K562 (cell line): ENCODE results near the gene AGAP4. TPM values are rescaled to one million over a fixed set of nuclear protein-coding genes. Genes with fewer than 3 reads are reported as not detected.
A peak's percentile ranks its signal among the peaks of the same experiment; 100 is the strongest.

Source experiments
- ATAC-seq: fragments of 200-7000 bp; cut with Tn5 transposase; 3 replicates; pipeline ENCODE4 v1.9.1; 2020; ENCODE audit warnings: moderate library complexity
- BruUV-seq: library from RNA; stranded (reverse); fragments of 400-500 nt; replicated peaks from 2 replicates; lab custom pipeline; 2021; lab: Mats Ljungman, UMichigan
- CTCF ChIA-PET: fragments of 300-600 bp; formaldehyde crosslinking; extraction: SDS; loops from one replicate; lab custom pipeline; 2021; ENCODE audit warnings: low intra/inter-chr PET ratio; lab: Yijun Ruan, JAX
- POLR2A ChIA-PET: fragments of 300-600, 350-650 bp; sonication (Branson Sonifier 250); formaldehyde crosslinking; extraction: SDS; loops from one replicate; lab custom pipeline; 2021; ENCODE audit warnings: antibody characterized with exemption, inconsistent platforms; lab: Yijun Ruan, JAX
- DNase-seq, 4 experiments: peaks; one replicate each; pipeline versions ENCODE4 v3.0.0 to v3.0.0-alpha.2; 2011 to 2018; ENCODE audit warnings: low spot score in 3 of 4, mixed read lengths in 3 of 4; ENCODE audit errors: extremely low read depth in 1 of 4
- FAIRE-seq: peaks from 2 replicates; lab custom pipeline; 2011; peaks lifted over from hg19 to GRCh38; lab: Jason Lieb, UNC
- H2AFZ ChIP-seq: 2 replicates; pipeline ENCODE4 v1.6.0; 2011; ENCODE audit warnings: low read depth, low read length, control low read depth, inconsistent platforms
- H3K27ac ChIP-seq: fragments of 200-600 bp; 3 replicates; pipeline ENCODE4 v1.8.0; 2011; ENCODE audit warnings: low read depth, mild to moderate bottlenecking, control low read depth, inconsistent platforms, low read length, moderate library complexity, mixed read lengths; ENCODE audit errors: extremely low read depth
- H3K27me3 ChIP-seq, 2 experiments: fragments of 300-600 bp in 1 of 2; 2 replicates in 1 of 2; 3 replicates in 1 of 2; pipeline versions ENCODE4 v1.6.0 to v1.8.0; 2011; ENCODE audit warnings: inconsistent platforms in 2 of 2, low read length in 2 of 2, mild to moderate bottlenecking in 1 of 2, mixed read lengths in 1 of 2, moderate library complexity in 1 of 2; ENCODE audit not compliant: control insufficient read depth in 2 of 2, insufficient read depth in 2 of 2
- H3K36me3 ChIP-seq: fragments of 300-600 bp; 3 replicates; pipeline ENCODE4 v1.8.0; 2011; ENCODE audit warnings: mild to moderate bottlenecking, low read length, inconsistent platforms; ENCODE audit not compliant: control insufficient read depth, insufficient read depth
- H3K4me1 ChIP-seq, 2 experiments: fragments of 200-600 bp in 1 of 2; replicated peaks in 1 of 2; 2 replicates in 1 of 2; 3 replicates in 1 of 2; pipeline versions ENCODE4 v1.5.1 to v1.8.0; 2011; ENCODE audit warnings: inconsistent platforms in 2 of 2, low read length in 2 of 2, mild to moderate bottlenecking in 1 of 2, mixed read lengths in 1 of 2, moderate library complexity in 1 of 2; ENCODE audit not compliant: control insufficient read depth in 2 of 2, insufficient read depth in 2 of 2
- H3K4me2 ChIP-seq: 2 replicates; pipeline ENCODE4 v1.6.1; 2011; ENCODE audit warnings: low read length, control low read depth, inconsistent platforms, mixed read lengths; ENCODE audit not compliant: insufficient read depth
- H3K4me3 ChIP-seq: fragments of 200-600 bp; sonication (generic), shearing (Covaris generic); 2 replicates; pipeline ENCODE4 v1.5.1; 2016; ENCODE audit warnings: control low read depth, inconsistent platforms
- H3K79me2 ChIP-seq: fragments of 200-600 bp; 3 replicates; pipeline ENCODE4 v1.8.0; 2011; ENCODE audit warnings: low read length, inconsistent platforms; ENCODE audit not compliant: control insufficient read depth, insufficient read depth
- H3K9ac ChIP-seq, 2 experiments: 2 replicates each; pipeline versions ENCODE4 v1.6.0 to v1.6.1; 2011; ENCODE audit warnings: low read depth in 2 of 2, low read length in 2 of 2, control low read depth in 1 of 2, inconsistent platforms in 1 of 2, mild to moderate bottlenecking in 1 of 2, mixed read lengths in 1 of 2; ENCODE audit not compliant: insufficient read depth in 1 of 2
- H3K9me1 ChIP-seq: one replicate; pipeline ENCODE4 v1.6.0; 2011; ENCODE audit warnings: inconsistent platforms, mild to moderate bottlenecking, low read length, moderate library complexity; ENCODE audit not compliant: control insufficient read depth, insufficient read depth
- H3K9me3 ChIP-seq: replicated peaks from 2 replicates; pipeline ENCODE4 v1.5.1; 2011; ENCODE audit warnings: low read depth, low read length, inconsistent platforms; ENCODE audit not compliant: control insufficient read depth, insufficient read depth
- H4K20me1 ChIP-seq: replicated peaks from 2 replicates; pipeline ENCODE4 v1.6.1; 2011; ENCODE audit warnings: low read length, inconsistent platforms, mixed read lengths; ENCODE audit not compliant: control insufficient read depth, insufficient read depth
- ARID1B ChIP-seq: fragments of 450-650 bp; IDR thresholded peaks from 2 replicates; pipeline ENCODE4 v1.6.1; 2016; ENCODE audit warnings: antibody characterized with exemption, mild to moderate bottlenecking, inconsistent platforms
- CEBPG ChIP-seq, 3 experiments: fragments of 200-800 bp in 1 of 3; sonication (Bioruptor generic) in 1 of 3; sonication (generic) in 1 of 3; formaldehyde crosslinking in 1 of 3; IDR thresholded peaks in 2 of 3; conservative IDR thresholded peaks in 1 of 3; 2 replicates each; pipeline versions ENCODE4 v1.6.1 to v1.8.0; 2016 to 2022; ENCODE audit warnings: missing compliant biosample characterization in 2 of 3, missing genetic modification characterization in 2 of 3, mild to moderate bottlenecking in 1 of 3, missing genetic modification reagents in 1 of 3
- CTCF ChIP-seq, 3 experiments: IDR thresholded peaks in 2 of 3; conservative IDR thresholded peaks in 1 of 3; 2 replicates each; pipeline ENCODE4 v1.5.1; 2011 to 2012; ENCODE audit warnings: low read length in 3 of 3, mild to moderate bottlenecking in 3 of 3, control low read depth in 2 of 3, improper control_type of control experiment in 1 of 3, inconsistent platforms in 1 of 3, low read depth in 1 of 3, mixed read lengths in 1 of 3, moderate library complexity in 1 of 3; ENCODE audit not compliant: insufficient read depth in 2 of 3
- RAD21 ChIP-seq, 2 experiments: fragments of 250-450 bp in 1 of 2; fragments of 450-650 bp in 1 of 2; sonication (Bioruptor Pico) in 1 of 2; formaldehyde crosslinking in 1 of 2; IDR thresholded peaks in 1 of 2; conservative IDR thresholded peaks in 1 of 2; 2 replicates each; pipeline versions ENCODE4 v1.4.0 to v1.8.0; 2020 to 2022; ENCODE audit warnings: mild to moderate bottlenecking in 2 of 2, moderate library complexity in 1 of 2
- REST ChIP-seq, 2 experiments: fragments of 450-650 bp; formaldehyde crosslinking in 1 of 2; IDR thresholded peaks; 2 replicates each; pipeline versions ENCODE4 v1.4.0 to v1.6.1; 2014 to 2020; ENCODE audit warnings: mild to moderate bottlenecking in 2 of 2, borderline replicate concordance in 1 of 2, low read depth in 1 of 2
- THRB ChIP-seq: fragments of 450-650 bp; formaldehyde crosslinking; conservative IDR thresholded peaks from 2 replicates; pipeline ENCODE4 v1.4.0; 2022; ENCODE audit warnings: mild to moderate bottlenecking, missing genetic modification characterization
- ZNF232 ChIP-seq: sonication (generic); formaldehyde crosslinking; IDR thresholded peaks from 2 replicates; pipeline ENCODE4 v1.8.0; 2022; ENCODE audit warnings: mild to moderate bottlenecking, missing genetic modification reagents
- ZNF778 ChIP-seq: fragments of 450-650 bp; formaldehyde crosslinking; IDR thresholded peaks from 2 replicates; pipeline ENCODE4 v1.4.0; 2020; ENCODE audit warnings: mild to moderate bottlenecking, moderate library complexity
- WGBS: fragments of 100-300 bp; shearing (Covaris generic); methylation state at CpG from one replicate; pipeline ENCODE4 v1.1.6; 2016; ENCODE audit warnings: low coverage, mixed read lengths; ENCODE audit not compliant: insufficient coverage; ENCODE audit errors: missing lambda C conversion rate; 5-methylcytosine and 5-hydroxymethylcytosine counted together
- in situ Hi-C: fragments of 300-500 bp; cut with MboI; formaldehyde crosslinking; loops from 4 replicates; pipeline ENCODE4 v1.15.0; 2018; ENCODE audit warnings: inconsistent platforms, mixed read lengths
- intact Hi-C: fragments of 100-400 bp; cut with micrococcal nuclease; formaldehyde crosslinking; loops from 2 replicates; pipeline ENCODE4 v1.14.2; 2022
- polyA plus RNA-seq, 8 experiments: library from polyadenylated mRNA; depleted of rRNA in 4 of 8; stranded (reverse) in 5 of 8; unstranded in 3 of 8; fragments of >200 nt; fragmentation: Nextera tagmentation in 2 of 8; fragmentation: Illumina TruSeq in 1 of 8; extraction: Ambion mirVana in 2 of 8; extraction: Trizol in 1 of 8; gene quantifications; 2 replicates each; pipeline versions ENCODE4 v1.2.1 to v1.2.3, GENCODE V29; 2011 to 2014; ENCODE audit warnings: inconsistent platforms in 1 of 8, missing spikeins in 1 of 8
- total RNA-seq, 7 experiments: library from RNA; depleted of rRNA in 6 of 7; stranded (reverse); fragments of >200 nt in 6 of 7; fragmentation: Illumina TruSeq in 2 of 7; extraction: Trizol in 2 of 7; gene quantifications; 2 replicates each; pipeline versions ENCODE4 v1.2.1 to v1.2.3, GENCODE V29; 2011 to 2021; ENCODE audit warnings: low replicate concordance in 1 of 7

Gene AGAP4
- total and polyA plus RNA-seq, 9 of the 15 experiments (the other 6 are each of a cell fraction or from before 2014, with no cell fraction given), result 1.5 to 41.6 (median 15.1) TPM

GRCh38 chr10:45809837-45810236 lies 37.5 kb downstream of the AGAP4 start:
- POLR2A ChIA-PET, result no interaction called here
- no peaks in the 10 kb centered on the region for H3K27me3 ChIP-seq
- H2AFZ ChIP-seq, result no peak overlapping the region
- ATAC-seq (peak; percentile 67), DNase-seq (peak in 2 of 4 experiments; percentile 17 to 26), FAIRE-seq (no peak)
- no peak overlapping the region for H3K9ac ChIP-seq
- H3K4me2 ChIP-seq, result no peak overlapping the region
- CTCF ChIA-PET, result no interaction called here
- BruUV-seq, result no TSS peak
- intact Hi-C loops, result loop anchor here (5.0 to 10.0 kb wide), 2 partner anchors 212 to 565 kb away; no protein-coding TSS in a partner anchor
- H4K20me1 ChIP-seq, result no peaks in the 10 kb centered on the region
- no peaks in the 10 kb centered on the region for H3K79me2 ChIP-seq
- in situ Hi-C loops, result loop anchor here (25.0 kb wide), 1 partner anchor 127 kb away; no protein-coding TSS in a partner anchor
- no peaks in the 10 kb centered on the region for H3K9me1 ChIP-seq
- H3K36me3 ChIP-seq, result no peaks in the 10 kb centered on the region
- WGBS, result 20% methylated on average over 4 of the region's 4 CpGs
- H3K4me3 ChIP-seq, result no peak overlapping the region
- H3K4me1 ChIP-seq, result peaks cover 0 to 2% of the 10 kb centered on the region in 2 experiments; a peak in 2 of 5 replicates
- no peaks in the 10 kb centered on the region for H3K9me3 ChIP-seq
- no peak overlapping the region for H3K27ac ChIP-seq
- TF ChIP-seq RAD21 (CRISPR knock-in tag; conservative IDR thresholded peaks at IDR 0.05 in 1 of 2, IDR thresholded peaks at IDR 0.05 in 1 of 2) (peak; percentile 33 to 74; a peak in 3 of 4 replicates), ARID1B (no peak), CTCF (IDR thresholded peaks at IDR 0.05 in 2 of 3, conservative IDR thresholded peaks at IDR 0.05 in 1 of 3; ENCODE audit: insufficient read depth in 2 of 3, low read depth in 1 of 3, low read length in 3 of 3) (peak; percentile 27 to 54 (median 36); a peak in 4 of 6 replicates), CEBPG (CRISPR knock-in tag; IDR thresholded peaks at IDR 0.05) (no peak), CEBPG (tag; conservative IDR thresholded peaks at IDR 0.05 in 1 of 2, IDR thresholded peaks at IDR 0.05 in 1 of 2) (no peak), ZNF232 (CRISPR knock-in tag) (no peak), REST (IDR thresholded peaks at IDR 0.05; ENCODE audit: borderline replicate concordance) (peak; percentile 51; the same call in 1 of the 2 replicates), REST (CRISPR knock-in tag; IDR thresholded peaks at IDR 0.05; ENCODE audit: low read depth) (no peak), THRB (CRISPR knock-in tag) (no peak), ZNF778 (CRISPR knock-in tag) (no peak)
